Uterus (tissue), 2 donors: ENCODE results near the gene PMPCA.

Experiments used
- CTCF ChIP-seq, 4 experiments: fragments of 200-600 bp in 2 of 4; fragments of 450-650 bp in 2 of 4; sonication (generic) in 2 of 4; IDR thresholded peaks; one replicate each; pipeline ENCODE4 v1.5.1; 2016 to 2019; ENCODE audit warnings: antibody characterized with exemption in 4 of 4, mild to moderate bottlenecking in 2 of 4, moderate library complexity in 1 of 4
- POLR2A ChIP-seq, 2 donors: fragments of 450-650 bp; IDR thresholded peaks; one replicate each; pipeline ENCODE4 v1.6.1; 2016; ENCODE audit warnings: antibody characterized with exemption in 2 of 2, mild to moderate bottlenecking in 1 of 2, moderate library complexity in 1 of 2

- no peak for TF ChIP-seq CTCF (IDR thresholded peaks at IDR 0.05)
- TF ChIP-seq POLR2A (IDR thresholded peaks at IDR 0.05): no peak
Measured at GRCh38 chr9:136385015-136385414, 25.4 kb upstream of the PMPCA start.
